NCI-H2029 (cell line): ENCODE measurements around the gene FER.
A peak's percentile ranks its signal among the peaks of the same experiment; 100 is the strongest.
"Not testable (repeated sequence)": the region's sequence is repeated elsewhere in the genome, so short reads cannot be mapped to it uniquely, and the experiment has no call there.

Experiments
- DNase-seq: peaks from one replicate; lab custom pipeline; 2025; lab: John Stamatoyannopoulos, UW

The FER gene

GRCh38 chr5:108747111-108747773 lies 455 bp upstream of the FER start:
- no peak for DNase-seq

GRCh38 chr5:108748401-108749127 lies 867 bp downstream of the FER start:
- peak; percentile 86 for DNase-seq

- DNase-seq = no peak
These were observed 1.6 kb downstream of the FER start for GRCh38 chr5:108749128-108749861.

- no peak for DNase-seq
These were observed 5.6 kb downstream of the FER start for GRCh38 chr5:108753331-108753730.

GRCh38 chr5:108753877-108754276 lies 6.2 kb downstream of the FER start:
- DNase-seq = no peak

GRCh38 chr5:108760512-108760911 lies 12.8 kb downstream of the FER start:
- DNase-seq = no peak

- no peak for DNase-seq
These were observed 15.0 kb downstream of the FER start for GRCh38 chr5:108762660-108763059.

GRCh38 chr5:108763222-108763916 lies 15.7 kb downstream of the FER start:
- DNase-seq = no peak

- DNase-seq = no peak
These were observed 17.9 kb downstream of the FER start for GRCh38 chr5:108765647-108766046.

- DNase-seq = not testable (repeated sequence)
These were observed 19.2 kb downstream of the FER start for GRCh38 chr5:108766916-108767315.

GRCh38 chr5:108769352-108769751 lies 21.7 kb downstream of the FER start:
- DNase-seq = no peak

GRCh38 chr5:108772626-108773025 lies 24.9 kb downstream of the FER start:
- DNase-seq = no peak

- no peak for DNase-seq
These were observed 25.6 kb downstream of the FER start for GRCh38 chr5:108773330-108773729.

GRCh38 chr5:108774079-108774478 lies 26.4 kb downstream of the FER start:
- not testable (repeated sequence) for DNase-seq

- not testable (repeated sequence) for DNase-seq
These were observed 29.9 kb downstream of the FER start for GRCh38 chr5:108777582-108777981.

- DNase-seq = not testable (repeated sequence)
These were observed 36.9 kb downstream of the FER start for GRCh38 chr5:108784577-108784976.

- no peak for DNase-seq
These were observed 39.2 kb downstream of the FER start for GRCh38 chr5:108786806-108787483.

GRCh38 chr5:108788142-108788541 lies 40.4 kb downstream of the FER start:
- DNase-seq = no peak

GRCh38 chr5:108793207-108793606 lies 45.5 kb downstream of the FER start:
- no peak for DNase-seq

GRCh38 chr5:108794349-108794748 lies 46.7 kb downstream of the FER start:
- DNase-seq = not testable (repeated sequence)

- no peak for DNase-seq
These were observed 49.7 kb downstream of the FER start for GRCh38 chr5:108797396-108797795.

- DNase-seq = no peak
These were observed 50.3 kb downstream of the FER start for GRCh38 chr5:108797986-108798385.
